Measurements from ENCODE around the gene SMARCAL1. TPM values are rescaled to one million over a fixed set of nuclear protein-coding genes. Genes with fewer than 3 reads are reported as not detected.

Gene SMARCAL1
- total RNA-seq, 4 donors from 2014 or later = 27.3 to 76.7 (median 34.4) TPM

DNA sequence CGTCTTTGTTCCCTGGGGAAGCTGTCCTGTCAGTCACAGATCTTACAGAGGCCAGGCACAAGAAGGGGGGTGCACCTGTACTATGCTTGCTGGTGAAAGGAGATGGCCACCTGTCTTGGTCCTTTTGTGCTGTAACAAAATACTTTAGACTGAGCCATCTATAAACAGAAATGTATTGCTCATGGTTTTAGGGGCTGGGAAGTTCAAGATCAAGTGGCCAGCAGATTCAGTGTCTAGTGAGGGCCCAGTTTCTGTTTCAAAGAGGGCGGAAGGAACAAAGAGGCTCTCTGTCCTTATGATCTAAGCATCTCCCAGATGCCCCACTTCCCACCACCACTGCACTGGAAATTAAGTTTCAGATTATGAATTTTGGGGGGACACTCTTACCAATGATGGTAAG, 50.9 kb downstream of the SMARCAL1 start:
- Histone ChIP-seq H3K36me3 (peaks cover 0 to 5% (median 0%) of the 10 kb centered on the region in 3 donors), H3K4me3 (no peak overlapping the region), H3K4me1 (no peaks in the 10 kb centered on the region), H3K27ac (no peak overlapping the region), H3K27me3 (no peaks in the 10 kb centered on the region), H3K9me3 (no peaks in the 10 kb centered on the region)
- TF ChIP-seq, protein P1, sequence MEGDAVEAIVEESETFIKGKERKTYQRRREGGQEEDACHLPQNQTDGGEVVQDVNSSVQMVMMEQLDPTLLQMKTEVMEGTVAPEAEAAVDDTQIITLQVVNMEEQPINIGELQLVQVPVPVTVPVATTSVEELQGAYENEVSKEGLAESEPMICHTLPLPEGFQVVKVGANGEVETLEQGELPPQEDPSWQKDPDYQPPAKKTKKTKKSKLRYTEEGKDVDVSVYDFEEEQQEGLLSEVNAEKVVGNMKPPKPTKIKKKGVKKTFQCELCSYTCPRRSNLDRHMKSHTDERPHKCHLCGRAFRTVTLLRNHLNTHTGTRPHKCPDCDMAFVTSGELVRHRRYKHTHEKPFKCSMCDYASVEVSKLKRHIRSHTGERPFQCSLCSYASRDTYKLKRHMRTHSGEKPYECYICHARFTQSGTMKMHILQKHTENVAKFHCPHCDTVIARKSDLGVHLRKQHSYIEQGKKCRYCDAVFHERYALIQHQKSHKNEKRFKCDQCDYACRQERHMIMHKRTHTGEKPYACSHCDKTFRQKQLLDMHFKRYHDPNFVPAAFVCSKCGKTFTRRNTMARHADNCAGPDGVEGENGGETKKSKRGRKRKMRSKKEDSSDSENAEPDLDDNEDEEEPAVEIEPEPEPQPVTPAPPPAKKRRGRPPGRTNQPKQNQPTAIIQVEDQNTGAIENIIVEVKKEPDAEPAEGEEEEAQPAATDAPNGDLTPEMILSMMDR (IDR thresholded peaks at IDR 0.05) = no peak
- TF ChIP-seq POLR2A (IDR thresholded peaks at IDR 0.05) = no peak
- DNase-seq = no peak

DNA sequence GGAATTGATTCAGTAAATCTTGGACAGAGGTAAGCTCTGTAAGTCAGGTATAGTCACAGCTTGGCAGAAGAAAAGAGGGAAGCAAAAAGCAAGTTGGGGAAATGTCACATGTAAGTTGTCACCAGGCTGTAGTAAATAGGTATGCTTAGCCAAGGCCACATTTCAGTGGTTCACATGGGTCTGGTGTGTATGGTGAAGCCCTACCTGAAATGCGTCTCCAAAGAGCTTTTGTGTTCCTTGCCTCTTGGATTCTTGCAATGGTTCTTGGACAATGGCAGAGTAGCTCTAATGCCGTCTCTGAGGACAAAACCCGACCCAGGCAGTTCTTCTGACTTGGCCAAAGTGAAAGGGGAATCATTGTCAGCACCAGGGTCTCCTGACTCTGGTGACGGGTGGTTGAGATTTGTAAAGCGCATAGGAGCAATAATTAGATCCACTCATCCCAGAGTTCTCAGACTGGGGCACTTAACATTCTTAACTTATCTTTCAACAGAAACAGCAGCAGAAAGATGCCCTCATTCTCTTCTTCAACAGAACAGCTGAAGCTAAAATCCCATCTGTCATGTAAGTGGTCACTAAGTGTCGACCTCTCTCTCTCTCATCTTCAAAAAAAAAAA, 51.9 kb downstream of the SMARCAL1 start:
- H3K4me3 ChIP-seq = no peak overlapping the region
- DNase-seq = no peak
- H3K9me3 ChIP-seq = no peaks in the 10 kb centered on the region
- H3K4me1 ChIP-seq = no peaks in the 10 kb centered on the region
- TF ChIP-seq, protein P1 (IDR thresholded peaks at IDR 0.05) = no peak
- TF ChIP-seq POLR2A (IDR thresholded peaks at IDR 0.05) = no peak
- H3K36me3 ChIP-seq = peaks cover 0 to 8% (median 0%) of the 10 kb centered on the region in 3 donors
- H3K27me3 ChIP-seq = no peaks in the 10 kb centered on the region
- no peak overlapping the region for H3K27ac ChIP-seq

DNA sequence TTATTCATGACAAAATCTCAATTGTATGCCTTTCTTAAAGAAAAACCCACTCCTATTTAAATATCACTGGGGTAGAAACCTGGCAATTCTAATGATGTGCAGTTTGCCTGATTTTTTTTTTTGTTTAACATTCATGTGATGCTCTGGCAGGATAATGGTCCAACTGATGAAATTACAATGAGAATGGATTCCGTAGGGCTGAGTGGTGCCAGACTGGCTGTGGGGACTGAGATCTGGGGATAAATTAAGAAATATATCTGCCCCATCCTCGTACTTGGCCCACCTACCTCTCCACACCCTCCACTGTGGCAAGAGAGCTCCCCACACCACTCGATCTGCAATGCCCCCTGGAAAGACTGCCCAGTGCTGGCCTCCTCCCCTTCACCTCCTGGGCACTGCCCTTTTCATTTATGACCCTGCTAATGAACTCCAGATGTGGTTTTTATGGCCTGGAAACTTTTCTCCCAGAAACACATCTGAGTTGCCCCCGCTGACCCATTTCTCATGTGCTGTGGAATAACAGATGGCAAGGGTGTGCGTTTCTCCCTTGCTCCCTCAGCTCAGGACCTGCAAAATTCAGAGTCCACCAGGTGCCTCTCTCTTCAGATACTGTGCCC, 53.4 kb downstream of the SMARCAL1 start:
- TF ChIP-seq POLR2A (IDR thresholded peaks at IDR 0.05) = no peak
- TF ChIP-seq, protein P1 (IDR thresholded peaks at IDR 0.05) = no peak
- Histone ChIP-seq H3K4me1 (no peaks in the 10 kb centered on the region), H3K27ac (no peak overlapping the region), H3K4me3 (no peak overlapping the region), H3K9me3 (no peaks in the 10 kb centered on the region), H3K27me3 (no peaks in the 10 kb centered on the region), H3K36me3 (peaks cover 0 to 8% (median 0%) of the 10 kb centered on the region in 3 donors)
- no peak for DNase-seq

DNA sequence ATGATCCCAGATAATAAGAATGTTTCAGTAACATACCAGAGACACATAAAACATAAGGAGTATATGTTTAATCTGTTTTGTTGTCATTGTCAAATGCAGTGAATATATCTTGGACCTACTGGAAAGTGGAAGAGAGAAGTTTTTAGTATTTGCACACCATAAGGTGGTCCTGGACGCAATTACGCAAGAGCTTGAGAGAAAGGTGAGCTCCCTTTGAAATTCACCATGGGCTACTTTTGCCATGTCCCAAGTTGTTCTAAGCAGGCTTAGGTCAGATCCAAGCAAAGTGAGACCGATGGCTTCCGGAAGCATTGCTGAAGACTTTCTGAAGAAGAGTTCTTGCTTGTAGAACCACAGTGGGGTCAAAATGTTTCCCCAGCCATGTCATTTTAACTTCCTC, 55.6 kb downstream of the SMARCAL1 start:
- DNase-seq = no peak
- no peak overlapping the region for H3K4me3 ChIP-seq
- H3K4me1 ChIP-seq = no peaks in the 10 kb centered on the region
- no peak overlapping the region for H3K27ac ChIP-seq
- H3K36me3 ChIP-seq = peaks cover 0 to 11% (median 0%) of the 10 kb centered on the region in 3 donors
- no peak for TF ChIP-seq POLR2A (IDR thresholded peaks at IDR 0.05)
- TF ChIP-seq, protein P1 (IDR thresholded peaks at IDR 0.05) = no peak
- no peaks in the 10 kb centered on the region for H3K9me3 ChIP-seq
- no peaks in the 10 kb centered on the region for H3K27me3 ChIP-seq

DNA sequence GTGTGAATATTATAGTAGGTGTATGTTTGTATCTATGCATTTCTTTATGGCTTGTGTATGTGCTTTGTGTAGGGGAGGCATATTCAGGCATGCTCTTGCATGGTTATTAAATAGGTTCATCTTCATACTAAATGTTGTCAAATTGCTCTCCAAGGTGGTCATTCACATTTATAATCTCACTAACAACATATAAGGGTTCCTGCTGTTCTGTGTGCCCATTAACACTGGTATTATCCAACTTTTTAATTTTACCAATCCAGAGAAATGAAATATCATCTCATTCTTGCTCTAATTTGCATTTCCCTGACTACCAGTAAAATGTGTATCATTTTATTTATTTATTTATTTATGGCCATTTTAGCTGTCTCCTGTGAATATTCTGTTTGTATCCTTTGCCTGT, 57.4 kb downstream of the SMARCAL1 start:
- H3K4me3 ChIP-seq = no peak overlapping the region
- peaks cover 0 to 11% (median 0%) of the 10 kb centered on the region in 3 donors for H3K36me3 ChIP-seq
- DNase-seq = no peak
- no peaks in the 10 kb centered on the region for H3K27me3 ChIP-seq
- H3K9me3 ChIP-seq = no peaks in the 10 kb centered on the region
- TF ChIP-seq POLR2A (IDR thresholded peaks at IDR 0.05) = no peak
- no peak overlapping the region for H3K27ac ChIP-seq
- H3K4me1 ChIP-seq = no peaks in the 10 kb centered on the region

DNA sequence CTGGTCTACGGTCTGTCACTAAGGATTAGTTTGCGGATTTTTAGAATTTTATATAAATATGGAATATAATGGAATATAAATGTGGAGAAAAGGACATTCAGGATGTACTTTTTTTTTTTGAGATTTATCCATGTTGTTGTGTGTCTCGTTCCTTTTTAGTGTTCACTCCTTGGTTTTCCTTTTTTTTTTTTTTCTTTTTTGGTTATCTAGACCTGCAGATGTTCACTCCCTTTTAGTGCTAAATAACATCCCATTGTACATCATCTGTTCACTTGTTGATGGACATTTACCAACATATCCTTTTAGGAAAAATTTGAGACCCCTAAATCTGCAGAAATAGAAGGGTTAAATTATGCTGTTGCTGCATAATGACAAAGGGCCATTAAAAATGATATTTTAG, 60.9 kb downstream of the SMARCAL1 start:
- Histone ChIP-seq H3K27me3 (no peaks in the 10 kb centered on the region), H3K4me3 (no peak overlapping the region), H3K27ac (no peak overlapping the region), H3K9me3 (no peaks in the 10 kb centered on the region), H3K4me1 (no peaks in the 10 kb centered on the region), H3K36me3 (peaks cover 0 to 21% (median 0%) of the 10 kb centered on the region in 3 donors)
- TF ChIP-seq, protein P1 (IDR thresholded peaks at IDR 0.05) = no peak
- no peak for TF ChIP-seq POLR2A (IDR thresholded peaks at IDR 0.05)
- DNase-seq = no peak

All from Peyer's patch (tissue), 4 donors.